Endodermal cell (in vitro differentiated cells): ENCODE data around the gene FADD. TPM values are rescaled to one million over a fixed set of nuclear protein-coding genes. Genes with fewer than 3 reads are reported as not detected.

Experiments
- DNase-seq: peaks from one replicate; pipeline ENCODE4 v3.0.0-alpha.2; 2017
- H3K27ac ChIP-seq: 2 replicates; pipeline ENCODE4 v1.5.1; 2013; ENCODE audit warnings: mild to moderate bottlenecking, low read depth, low read length, moderate library complexity
- H3K27me3 ChIP-seq: 2 replicates; pipeline ENCODE4 v1.6.1; 2013; ENCODE audit warnings: mild to moderate bottlenecking, low read length, moderate library complexity; ENCODE audit not compliant: insufficient read depth, control insufficient read depth, poor library complexity, severe bottlenecking
- H3K36me3 ChIP-seq: 2 replicates; pipeline ENCODE4 v1.7.0; 2013; ENCODE audit warnings: mild to moderate bottlenecking, low read length, moderate library complexity; ENCODE audit not compliant: control insufficient read depth, insufficient read depth
- H3K4me1 ChIP-seq: one replicate; pipeline ENCODE4 v1.7.0; 2013; ENCODE audit warnings: low read length; ENCODE audit not compliant: control insufficient read depth, insufficient read depth
- H3K4me3 ChIP-seq: 2 replicates; pipeline ENCODE4 v1.5.1; 2013; ENCODE audit warnings: mild to moderate bottlenecking, low read length, moderate library complexity
- H3K9ac ChIP-seq: 2 replicates; pipeline ENCODE4 v1.6.1; 2013; ENCODE audit warnings: mild to moderate bottlenecking, low read length, moderate library complexity; ENCODE audit not compliant: poor library complexity, severe bottlenecking; ENCODE audit errors: extremely low read depth
- H3K9me3 ChIP-seq: 2 replicates; pipeline ENCODE4 v1.6.1; 2013; ENCODE audit warnings: mild to moderate bottlenecking, low read length, moderate library complexity; ENCODE audit not compliant: control insufficient read depth
- H3K27ac Mint-ChIP-seq: 2 replicates; pipeline ENCODE4 v1.8.0; 2020; ENCODE audit warnings: mixed read lengths
- H3K27me3 Mint-ChIP-seq: 2 replicates; pipeline ENCODE4 v1.8.0; 2021; ENCODE audit warnings: mild to moderate bottlenecking, mixed read lengths; ENCODE audit not compliant: insufficient read depth
- H3K36me3 Mint-ChIP-seq: 2 replicates; pipeline ENCODE4 v1.8.0; 2020; ENCODE audit warnings: low read depth, mixed read lengths
- H3K4me1 Mint-ChIP-seq: 2 replicates; pipeline ENCODE4 v1.8.0; 2020; ENCODE audit warnings: mixed read lengths
- H3K4me3 Mint-ChIP-seq: 2 replicates; pipeline ENCODE4 v1.8.0; 2020; ENCODE audit warnings: mild to moderate bottlenecking, moderate library complexity, mixed read lengths
- H3K9me3 Mint-ChIP-seq: 2 replicates; pipeline ENCODE4 v1.8.0; 2020; ENCODE audit warnings: mild to moderate bottlenecking, mixed read lengths
- WGBS, 2 experiments: methylation state at CpG; one replicate each; pipeline versions ENCODE4 v1.1.5 to v1.1.7; 2013; ENCODE audit warnings: missing lambda C conversion rate in 2 of 2, mixed read lengths in 1 of 2; ENCODE audit not compliant: insufficient coverage in 1 of 2, insufficient read length in 1 of 2; 5-methylcytosine and 5-hydroxymethylcytosine counted together
- total RNA-seq, 2 donors: library from RNA; stranded (reverse); fragmentation: NEBNext Ultra II Directional in 1 of 2; extraction: Animal tissue kit (Norgen Biotek cat#: 25700) in 1 of 2; gene quantifications; 2 replicates in 1 of 2; 3 replicates in 1 of 2; pipeline ENCODE4 v1.2.1, GENCODE V29; 2021
- TF ChIP-seq, protein P1 (sequence below): fragments of 200-600 bp; sonication (generic); conservative IDR thresholded peaks from 2 replicates; pipeline ENCODE4 v1.5.0; 2021; ENCODE audit warnings: antibody characterized with exemption, mild to moderate bottlenecking

Gene FADD
- total RNA-seq, 2 donors from 2014 or later = 50.6 to 53.1 TPM

GRCh38 chr11:70252844-70253243, 49.7 kb downstream of the FADD start:
- H3K4me3 ChIP-seq = no peak overlapping the region
- Mint-ChIP-seq H3K4me3 (no peak overlapping the region), H3K27ac (no peak overlapping the region), H3K9me3 (no peaks in the 10 kb centered on the region), H3K27me3 (no peaks in the 10 kb centered on the region), H3K36me3 (no peaks in the 10 kb centered on the region), H3K4me1 (peaks cover 41% of the 10 kb centered on the region)
- DNase-seq = no peak
- peaks cover 7% of the 10 kb centered on the region for H3K4me1 ChIP-seq
- TF ChIP-seq, protein P1, sequence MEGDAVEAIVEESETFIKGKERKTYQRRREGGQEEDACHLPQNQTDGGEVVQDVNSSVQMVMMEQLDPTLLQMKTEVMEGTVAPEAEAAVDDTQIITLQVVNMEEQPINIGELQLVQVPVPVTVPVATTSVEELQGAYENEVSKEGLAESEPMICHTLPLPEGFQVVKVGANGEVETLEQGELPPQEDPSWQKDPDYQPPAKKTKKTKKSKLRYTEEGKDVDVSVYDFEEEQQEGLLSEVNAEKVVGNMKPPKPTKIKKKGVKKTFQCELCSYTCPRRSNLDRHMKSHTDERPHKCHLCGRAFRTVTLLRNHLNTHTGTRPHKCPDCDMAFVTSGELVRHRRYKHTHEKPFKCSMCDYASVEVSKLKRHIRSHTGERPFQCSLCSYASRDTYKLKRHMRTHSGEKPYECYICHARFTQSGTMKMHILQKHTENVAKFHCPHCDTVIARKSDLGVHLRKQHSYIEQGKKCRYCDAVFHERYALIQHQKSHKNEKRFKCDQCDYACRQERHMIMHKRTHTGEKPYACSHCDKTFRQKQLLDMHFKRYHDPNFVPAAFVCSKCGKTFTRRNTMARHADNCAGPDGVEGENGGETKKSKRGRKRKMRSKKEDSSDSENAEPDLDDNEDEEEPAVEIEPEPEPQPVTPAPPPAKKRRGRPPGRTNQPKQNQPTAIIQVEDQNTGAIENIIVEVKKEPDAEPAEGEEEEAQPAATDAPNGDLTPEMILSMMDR = no peak
- no peaks in the 10 kb centered on the region for H3K9me3 ChIP-seq
- H3K36me3 ChIP-seq = no peaks in the 10 kb centered on the region
- no peak overlapping the region for H3K9ac ChIP-seq
- no peak overlapping the region for H3K27ac ChIP-seq
- 95 to 100% methylated on average over 4 to 12 of the region's 12 CpGs for WGBS, 2 experiments
- no peaks in the 10 kb centered on the region for H3K27me3 ChIP-seq

GRCh38 chr11:70255477-70256116, 52.5 kb downstream of the FADD start:
- no peak for DNase-seq
- Mint-ChIP-seq H3K4me1 (peaks cover 25% of the 10 kb centered on the region), H3K27ac (no peak overlapping the region), H3K27me3 (no peaks in the 10 kb centered on the region), H3K4me3 (no peak overlapping the region), H3K36me3 (no peaks in the 10 kb centered on the region), H3K9me3 (no peaks in the 10 kb centered on the region)
- Histone ChIP-seq H3K4me3 (no peak overlapping the region), H3K36me3 (no peaks in the 10 kb centered on the region), H3K27ac (no peak overlapping the region), H3K4me1 (peaks cover 5% of the 10 kb centered on the region), H3K9me3 (no peaks in the 10 kb centered on the region), H3K9ac (no peak overlapping the region), H3K27me3 (no peaks in the 10 kb centered on the region)
- TF ChIP-seq, protein P1 = no peak
- WGBS, 2 experiments = 81 to 85% methylated on average over 6 to 12 of the region's 12 CpGs

Other genes with a start within 250 kb of the FADD start
- gene ANO1, start 125.0 kb upstream of the FADD start, total RNA-seq = 1 to 10 TPM; 3.0 to 7.7 TPM
- gene PPFIA1, start 67.4 kb downstream of the FADD start, total RNA-seq = 100 to 1,000 TPM; 105 to 118 TPM
- 100 to 1,000 TPM; 282 to 283 TPM for gene CTTN, start 195.2 kb downstream of the FADD start, total RNA-seq